ENCODE data around the gene OR2V1. TPM values are rescaled to one million over a fixed set of nuclear protein-coding genes. Genes with fewer than 3 reads are reported as not detected.
"Not testable (repeated sequence)": the region's sequence is repeated elsewhere in the genome, so short reads cannot be mapped to it uniquely, and the experiment has no call there.

The OR2V1 gene
- total RNA-seq, 2 donors from 2014 or later = not detected

- no peaks in the 10 kb centered on the region for H3K36me3 ChIP-seq
- DNase-seq (ENCODE audit: low spot score) = no peak
- H3K9me3 ChIP-seq = no peaks in the 10 kb centered on the region
- intact Hi-C loops (cut with DNase I) = no loop called here
- no peaks in the 10 kb centered on the region for H3K4me1 ChIP-seq (replicated peaks)
- H3K4me3 ChIP-seq = no peak overlapping the region
- H3K27ac ChIP-seq = no peak overlapping the region
- no peak for TF ChIP-seq POLR2A (IDR thresholded peaks at IDR 0.05)
- WGBS = 62% methylated on average over 14 of the region's 14 CpGs
- H3K27me3 ChIP-seq (replicated peaks; ENCODE audit: insufficient read depth) = no peaks in the 10 kb centered on the region
These were observed 19.1 kb upstream of the OR2V1 start for GRCh38 chr5:181149806-181150733.

- H3K9me3 ChIP-seq = no peaks in the 10 kb centered on the region
- 49% methylated on average over 6 of the region's 6 CpGs for WGBS
- TF ChIP-seq POLR2A (IDR thresholded peaks at IDR 0.05) (no peak), POLR2AphosphoS5 (IDR thresholded peaks at IDR 0.05) (no peak)
- TF ChIP-seq, protein P1, sequence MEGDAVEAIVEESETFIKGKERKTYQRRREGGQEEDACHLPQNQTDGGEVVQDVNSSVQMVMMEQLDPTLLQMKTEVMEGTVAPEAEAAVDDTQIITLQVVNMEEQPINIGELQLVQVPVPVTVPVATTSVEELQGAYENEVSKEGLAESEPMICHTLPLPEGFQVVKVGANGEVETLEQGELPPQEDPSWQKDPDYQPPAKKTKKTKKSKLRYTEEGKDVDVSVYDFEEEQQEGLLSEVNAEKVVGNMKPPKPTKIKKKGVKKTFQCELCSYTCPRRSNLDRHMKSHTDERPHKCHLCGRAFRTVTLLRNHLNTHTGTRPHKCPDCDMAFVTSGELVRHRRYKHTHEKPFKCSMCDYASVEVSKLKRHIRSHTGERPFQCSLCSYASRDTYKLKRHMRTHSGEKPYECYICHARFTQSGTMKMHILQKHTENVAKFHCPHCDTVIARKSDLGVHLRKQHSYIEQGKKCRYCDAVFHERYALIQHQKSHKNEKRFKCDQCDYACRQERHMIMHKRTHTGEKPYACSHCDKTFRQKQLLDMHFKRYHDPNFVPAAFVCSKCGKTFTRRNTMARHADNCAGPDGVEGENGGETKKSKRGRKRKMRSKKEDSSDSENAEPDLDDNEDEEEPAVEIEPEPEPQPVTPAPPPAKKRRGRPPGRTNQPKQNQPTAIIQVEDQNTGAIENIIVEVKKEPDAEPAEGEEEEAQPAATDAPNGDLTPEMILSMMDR (IDR thresholded peaks at IDR 0.05) = no peak
- no peak overlapping the region for H3K27ac ChIP-seq
- no peaks in the 10 kb centered on the region for H3K4me1 ChIP-seq (replicated peaks)
- no peaks in the 10 kb centered on the region for H3K27me3 ChIP-seq (replicated peaks; ENCODE audit: insufficient read depth)
- H3K36me3 ChIP-seq = no peaks in the 10 kb centered on the region
- no peak overlapping the region for H3K4me3 ChIP-seq
- intact Hi-C loops (cut with DNase I) = no loop called here
- DNase-seq (ENCODE audit: low spot score) = no peak
These were observed 18.4 kb upstream of the OR2V1 start for GRCh38 chr5:181149355-181149754.

DNA sequence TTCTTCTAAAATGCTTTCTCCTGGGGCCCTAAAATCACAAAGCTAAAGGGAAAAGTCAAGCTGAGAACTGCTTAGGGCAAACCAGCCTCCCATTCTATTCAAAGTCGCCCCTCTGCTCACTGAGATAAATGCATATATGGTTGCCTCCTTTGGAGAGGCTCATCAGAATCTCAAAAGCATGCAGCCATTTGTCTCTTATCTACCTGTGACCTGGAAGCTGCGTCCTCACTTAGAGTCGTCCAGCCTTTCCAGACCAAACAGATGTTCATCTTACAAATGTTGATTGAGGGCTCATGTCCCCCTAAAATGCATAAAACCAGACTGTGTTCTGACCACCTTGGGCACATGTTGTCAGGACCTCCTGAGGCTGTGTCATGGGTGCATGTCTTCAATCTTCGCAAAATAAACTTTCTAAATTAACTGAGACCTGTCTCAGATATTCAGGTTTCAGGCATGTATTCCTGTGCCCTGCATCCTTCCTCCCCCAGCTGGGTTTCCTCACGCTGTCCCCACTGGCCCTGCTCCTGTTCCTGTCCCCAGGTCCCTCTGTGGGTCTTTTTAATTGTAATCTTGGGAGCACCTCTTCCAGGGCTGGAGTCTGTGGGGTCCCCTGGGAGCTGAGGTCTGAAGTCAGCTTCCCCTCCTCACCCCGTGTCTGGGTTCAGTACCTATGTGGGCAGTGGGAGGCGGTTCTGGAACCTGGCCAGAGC lies 16.1 kb upstream of the OR2V1 start, which contains the start of gene OR2V2:
TSS of gene OR2V2 (plus strand) at position 660 of the 710 bp plus-strand sequence. CDS start 7,357 bp downstream, outside the sequence.
- 67% methylated on average over 6 of the region's 7 CpGs for WGBS
- intact Hi-C loops (cut with DNase I); H3K4me1 ChIP-seq (replicated peaks); H3K27me3 ChIP-seq (replicated peaks; ENCODE audit: insufficient read depth); DNase-seq (ENCODE audit: low spot score); H3K27ac ChIP-seq; H3K4me3 ChIP-seq; H3K9me3 ChIP-seq; H3K36me3 ChIP-seq: not testable (repeated sequence)

GRCh38 chr5:181145133-181145532 lies 14.2 kb upstream of the OR2V1 start:
- Histone ChIP-seq H3K27me3 (replicated peaks; ENCODE audit: insufficient read depth) (peaks cover 2% of the 10 kb centered on the region), H3K9me3 (no peaks in the 10 kb centered on the region), H3K27ac (no peak overlapping the region), H3K4me3 (no peak overlapping the region), H3K36me3 (no peaks in the 10 kb centered on the region), H3K4me1 (replicated peaks) (no peaks in the 10 kb centered on the region)
- 19% methylated on average over 1 of the region's 1 CpG for WGBS
- DNase-seq (ENCODE audit: low spot score) = no peak
- intact Hi-C loops (cut with DNase I) = no loop called here
- no peak for TF ChIP-seq POLR2AphosphoS5 (IDR thresholded peaks at IDR 0.05)
- no peak for TF ChIP-seq POLR2A (IDR thresholded peaks at IDR 0.05)
- TF ChIP-seq, protein P1 (IDR thresholded peaks at IDR 0.05) = no peak

GRCh38 chr5:181142054-181142453 lies 11.1 kb upstream of the OR2V1 start:
- no peak for DNase-seq (ENCODE audit: low spot score)
- Histone ChIP-seq H3K36me3 (no peaks in the 10 kb centered on the region), H3K4me3 (no peak overlapping the region), H3K27me3 (replicated peaks; ENCODE audit: insufficient read depth) (peaks cover 2% of the 10 kb centered on the region), H3K27ac (no peak overlapping the region), H3K4me1 (replicated peaks) (no peaks in the 10 kb centered on the region), H3K9me3 (no peaks in the 10 kb centered on the region)
- intact Hi-C loops (cut with DNase I) = no loop called here
- TF ChIP-seq, protein P1 (IDR thresholded peaks at IDR 0.05) = no peak
- TF ChIP-seq POLR2A (IDR thresholded peaks at IDR 0.05) (no peak), POLR2AphosphoS5 (IDR thresholded peaks at IDR 0.05) (no peak)
- 80% methylated on average over 7 of the region's 7 CpGs for WGBS

All from prostate gland (tissue), 2 donors.